Small intestine (tissue), 7 donors: ENCODE measurements around the gene NGEF. TPM values are rescaled to one million over a fixed set of nuclear protein-coding genes. Genes with fewer than 3 reads are reported as not detected.

ENCODE experiments used
- DNase-seq, 2 donors: peaks; one replicate each; pipeline versions ENCODE4 v3.0.0 to v3.0.0-alpha.2; 2013
- FAIRE-seq: peaks from 2 replicates; lab custom pipeline; 2012; peaks lifted over from hg19 to GRCh38; lab: Jason Lieb, UNC
- H3K27ac ChIP-seq, 3 donors: one replicate each; pipeline ENCODE4 v1.5.1; 2013; ENCODE audit warnings: low read length in 2 of 3, mild to moderate bottlenecking in 2 of 3, control low read depth in 1 of 3, inconsistent platforms in 1 of 3, low read depth in 1 of 3, moderate library complexity in 1 of 3
- H3K27me3 ChIP-seq, 3 donors: one replicate each; pipeline ENCODE4 v1.6.1; 2013; ENCODE audit warnings: low read length in 3 of 3, inconsistent platforms in 1 of 3; ENCODE audit not compliant: control insufficient read depth in 3 of 3, insufficient read depth in 3 of 3
- H3K36me3 ChIP-seq, 3 donors: one replicate each; pipeline ENCODE4 v1.6.1; 2013; ENCODE audit warnings: low read length in 3 of 3, inconsistent platforms in 1 of 3, low read depth in 1 of 3, mild to moderate bottlenecking in 1 of 3, moderate library complexity in 1 of 3; ENCODE audit not compliant: control insufficient read depth in 3 of 3, insufficient read depth in 2 of 3
- H3K4me1 ChIP-seq, 3 donors: one replicate each; pipeline ENCODE4 v1.6.1; 2013; ENCODE audit warnings: low read length in 2 of 3, inconsistent platforms in 1 of 3, low read depth in 1 of 3, mild to moderate bottlenecking in 1 of 3, moderate library complexity in 1 of 3; ENCODE audit not compliant: control insufficient read depth in 3 of 3, insufficient read depth in 2 of 3
- H3K4me3 ChIP-seq, 3 donors: one replicate each; pipeline ENCODE4 v1.5.1; 2013; ENCODE audit warnings: low read length in 3 of 3, control low read depth in 1 of 3, inconsistent platforms in 1 of 3, low read depth in 1 of 3, mild to moderate bottlenecking in 1 of 3, moderate library complexity in 1 of 3
- H3K9me3 ChIP-seq, 2 donors: one replicate each; pipeline ENCODE4 v1.6.1; 2013; ENCODE audit warnings: low read depth in 1 of 2, low read length in 1 of 2; ENCODE audit not compliant: control insufficient read depth in 2 of 2, insufficient read depth in 1 of 2
- WGBS, 3 donors: extraction: QIAGEN DNeasy Blood & Tissue Kit; methylation state at CpG; one replicate each; pipeline ENCODE4 v1.1.7; 2013; 5-methylcytosine and 5-hydroxymethylcytosine counted together
- polyA plus RNA-seq, 4 donors: library from polyadenylated mRNA; stranded (reverse) in 3 of 4; unstranded in 1 of 4; fragments of 200-250 nt in 3 of 4; fragments of 120-200 nt in 1 of 4; gene quantifications; one replicate each; pipeline versions ENCODE4 v1.2.1 to v1.2.3, GENCODE V29; 2013
- donor health status: healthy with polysubstance abuse.
- donor health status: control.
- donor health status: control.
- donor health status: Bipolar disorder and iron deficiency.
- donor health status: healthy.

NGEF gene
- polyA plus RNA-seq, 4 donors = 10.2 to 73.4 (median 31.4) TPM

DNA sequence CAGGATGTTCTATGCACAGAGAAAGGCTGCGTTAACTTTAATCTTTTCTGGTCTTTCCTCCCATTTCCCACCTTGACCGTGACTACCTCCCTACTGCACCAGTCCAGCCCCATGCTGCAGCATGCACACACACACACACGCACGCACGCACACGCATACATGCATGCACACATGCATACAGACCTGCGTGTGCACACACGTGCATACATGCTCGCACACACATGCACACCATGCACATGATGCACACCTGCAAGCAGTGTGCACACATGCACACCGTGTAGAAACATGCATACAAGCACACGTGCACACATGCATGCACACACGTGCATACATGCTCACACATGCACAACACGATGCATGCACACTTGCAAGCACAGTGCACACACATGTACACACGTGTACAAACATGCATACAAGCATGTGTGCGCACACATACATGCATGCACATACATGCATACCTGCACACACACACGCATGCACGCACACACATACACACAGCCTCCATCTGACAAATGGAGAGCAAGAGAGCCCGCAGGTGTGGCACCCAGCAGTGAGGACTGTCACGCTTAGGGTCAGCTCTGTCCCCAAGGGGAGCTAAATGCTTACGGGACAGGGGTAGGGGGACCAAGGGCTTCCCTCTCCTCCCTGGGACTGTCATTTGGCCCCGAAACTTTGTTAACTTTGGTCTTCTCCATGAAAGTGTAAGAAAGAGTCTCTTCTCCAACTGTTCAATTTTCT lies 124.8 kb downstream of the NGEF start:
- FAIRE-seq = no peak

DNA sequence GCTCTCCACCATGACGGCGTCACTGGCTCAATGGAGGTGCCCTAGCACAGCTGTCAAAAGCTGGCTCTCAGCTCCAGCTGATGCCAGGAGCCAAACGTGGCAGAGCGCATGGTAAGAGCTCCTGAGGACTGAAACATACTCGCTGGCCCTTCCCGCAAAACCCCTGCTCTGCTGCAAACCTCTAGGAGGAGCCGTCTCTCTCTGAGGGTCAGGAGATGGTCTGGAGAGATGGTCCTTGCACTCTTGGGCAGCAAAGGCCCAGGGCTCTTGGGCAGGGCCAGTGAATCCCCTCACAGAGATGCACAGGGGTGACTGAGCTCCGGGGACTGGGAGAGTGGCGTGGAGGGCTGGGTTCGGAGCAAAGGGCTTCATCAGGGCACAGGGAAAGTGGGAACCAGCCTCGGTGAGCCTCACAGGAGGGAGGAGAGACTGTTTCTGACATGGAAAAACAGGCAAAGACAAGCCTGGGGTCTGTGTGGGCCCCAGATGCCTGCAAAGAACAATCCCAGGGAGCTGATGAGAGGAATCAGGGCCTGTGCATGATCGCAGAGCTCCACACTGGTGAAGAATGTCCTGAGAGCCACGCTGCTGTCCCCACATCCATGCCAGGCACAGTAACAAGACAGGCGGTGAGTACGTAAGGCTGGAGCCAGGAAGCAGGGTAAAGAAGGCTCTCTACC lies 125.7 kb downstream of the NGEF start:
- DNase-seq (no peak), FAIRE-seq (no peak)
- Histone ChIP-seq H3K9me3 (no peaks in the 10 kb centered on the region), H3K36me3 (peaks cover 0 to 60% (median 24%) of the 10 kb centered on the region in 3 donors), H3K27ac (no peak overlapping the region), H3K4me3 (no peak overlapping the region), H3K4me1 (no peaks in the 10 kb centered on the region), H3K27me3 (no peaks in the 10 kb centered on the region)
- WGBS, 3 donors = 78 to 89% (median 87%) methylated on average over 15 of the region's 15 CpGs

More for the DNA sequence above, 124.8 kb downstream of the NGEF start:
- Histone ChIP-seq H3K4me3 (no peak overlapping the region), H3K9me3 (no peaks in the 10 kb centered on the region), H3K4me1 (no peaks in the 10 kb centered on the region), H3K27ac (no peak overlapping the region), H3K36me3 (peaks cover 0 to 62% (median 24%) of the 10 kb centered on the region in 3 donors), H3K27me3 (no peaks in the 10 kb centered on the region)
- DNase-seq = no peak
- WGBS, 3 donors = 80 to 88% (median 84%) methylated on average over 21 of the region's 21 CpGs

- Histone ChIP-seq H3K9me3 (no peaks in the 10 kb centered on the region), H3K36me3 (peaks cover 0 to 58% (median 27%) of the 10 kb centered on the region in 3 donors), H3K4me1 (no peaks in the 10 kb centered on the region), H3K27me3 (no peaks in the 10 kb centered on the region), H3K27ac (no peak overlapping the region), H3K4me3 (no peak overlapping the region)
- FAIRE-seq = no peak
- WGBS, 3 donors = 82 to 91% (median 84%) methylated on average over 7 of the region's 7 CpGs
- no peak for DNase-seq
Measured at GRCh38 chr2:232886632-232887031, 126.4 kb downstream of the NGEF start.

DNA sequence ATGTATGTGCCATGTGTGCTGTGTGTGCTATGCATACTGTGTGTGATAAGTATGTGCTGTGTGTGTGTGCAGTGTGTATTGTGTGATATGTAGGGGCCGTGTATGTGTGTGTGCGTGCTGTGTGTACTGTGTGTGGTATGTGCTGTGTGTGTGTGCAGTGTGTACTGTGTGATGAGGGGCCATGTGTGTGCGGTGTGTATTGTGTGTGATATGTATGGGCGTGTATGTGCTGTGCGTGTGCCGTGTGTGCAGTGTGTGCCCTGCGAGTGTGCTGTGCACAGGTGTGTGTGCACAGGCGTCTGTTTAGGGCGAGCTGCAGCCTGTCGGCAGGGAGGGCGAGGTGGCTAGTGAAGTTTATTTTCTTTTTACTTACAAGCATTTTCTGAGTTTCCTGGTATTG lies 126.9 kb downstream of the NGEF start:
- Histone ChIP-seq H3K27me3 (no peaks in the 10 kb centered on the region), H3K4me3 (no peak overlapping the region), H3K36me3 (peaks cover 0 to 57% (median 27%) of the 10 kb centered on the region in 3 donors), H3K9me3 (no peaks in the 10 kb centered on the region), H3K4me1 (no peaks in the 10 kb centered on the region), H3K27ac (no peak overlapping the region)
- 84 to 90% (median 89%) methylated on average over 11 of the region's 11 CpGs for WGBS, 3 donors
- FAIRE-seq = no peak
- DNase-seq = no peak

DNA sequence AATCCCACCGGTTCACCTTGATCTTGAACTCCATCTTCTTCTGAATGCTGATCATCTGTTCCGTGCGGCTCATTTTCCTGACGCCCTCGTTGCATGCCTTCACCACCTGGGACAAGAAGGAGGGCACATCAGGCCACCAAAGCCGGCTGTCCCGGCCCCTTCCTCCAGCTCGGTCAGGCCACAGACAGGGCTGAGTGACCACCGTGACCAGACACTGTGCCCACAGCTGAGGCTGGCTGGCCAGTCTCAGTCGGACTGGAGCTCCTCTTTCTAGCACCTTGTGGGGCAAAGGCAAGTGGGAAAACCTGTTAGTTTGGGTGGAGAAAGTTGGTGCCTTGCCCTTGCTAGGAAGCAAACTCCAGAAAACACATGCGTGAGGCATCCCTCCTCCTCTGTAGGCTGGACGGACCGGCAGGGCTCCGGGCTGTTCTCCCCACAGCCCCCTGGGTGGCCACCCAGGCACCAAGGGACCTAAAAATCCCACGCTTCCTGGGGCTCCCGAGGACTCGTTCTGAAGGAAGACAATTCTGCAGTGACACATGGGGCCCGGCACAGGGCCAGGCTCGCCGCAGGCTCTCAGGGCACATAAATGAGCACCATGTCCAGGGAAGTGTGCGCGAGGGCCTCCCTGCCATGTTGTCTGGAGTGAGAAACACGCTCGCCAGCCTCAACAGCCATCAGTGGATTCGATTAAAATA lies 127.6 kb downstream of the NGEF start:
- peaks cover 0 to 64% (median 26%) of the 10 kb centered on the region in 3 donors for H3K36me3 ChIP-seq
- H3K4me1 ChIP-seq = no peaks in the 10 kb centered on the region
- WGBS, 3 donors = 86 to 88% (median 87%) methylated on average over 24 to 25 of the region's 25 CpGs
- no peak overlapping the region for H3K4me3 ChIP-seq
- H3K9me3 ChIP-seq = no peaks in the 10 kb centered on the region
- FAIRE-seq (no peak), DNase-seq (no peak)
- no peaks in the 10 kb centered on the region for H3K27me3 ChIP-seq
- no peak overlapping the region for H3K27ac ChIP-seq

DNA sequence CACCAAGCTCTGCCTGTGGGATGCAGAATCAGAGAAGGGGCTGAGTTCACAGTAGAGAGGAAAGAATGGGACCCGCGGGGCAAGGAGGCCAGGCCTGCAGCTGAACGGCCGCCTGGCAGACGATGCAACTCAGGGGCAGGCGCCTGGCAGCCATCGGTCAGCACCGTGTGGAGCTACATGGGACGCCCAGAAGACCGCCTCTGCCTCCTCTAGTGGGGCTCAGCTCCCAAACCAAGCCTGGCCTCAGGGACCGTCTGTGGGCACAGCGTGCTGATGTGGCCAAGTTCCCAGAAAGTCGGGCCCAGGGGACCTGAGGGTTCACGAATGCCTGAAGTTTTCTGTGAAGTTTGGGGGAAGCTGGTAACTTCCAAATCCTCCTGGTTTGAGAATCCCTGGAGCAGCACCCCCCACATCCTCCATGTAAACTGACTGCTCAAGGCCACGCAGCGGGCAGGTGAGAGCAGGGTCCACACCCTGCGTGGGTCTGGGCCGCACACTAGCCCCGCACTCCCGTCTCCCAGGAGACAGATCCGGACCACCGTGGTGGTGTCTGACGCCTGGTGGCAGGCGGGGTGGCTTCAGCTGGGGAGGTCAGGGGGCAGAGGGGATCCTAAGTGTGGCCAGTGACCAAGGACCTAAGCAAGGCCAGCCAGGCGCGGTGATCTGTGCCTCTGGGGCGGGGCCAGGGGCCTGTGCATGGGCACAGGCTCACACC lies 128.3 kb downstream of the NGEF start:
- no peak for DNase-seq
- Histone ChIP-seq H3K27me3 (no peaks in the 10 kb centered on the region), H3K4me3 (no peak overlapping the region), H3K4me1 (no peaks in the 10 kb centered on the region), H3K27ac (no peak overlapping the region), H3K36me3 (peaks cover 0 to 71% (median 26%) of the 10 kb centered on the region in 3 donors), H3K9me3 (no peaks in the 10 kb centered on the region)
- WGBS, 3 donors = 85 to 92% (median 89%) methylated on average over 27 of the region's 27 CpGs
- FAIRE-seq = no peak

GRCh38 chr2:232884001-232884421 lies 129.0 kb downstream of the NGEF start:
- Histone ChIP-seq H3K27ac (no peak overlapping the region), H3K27me3 (no peaks in the 10 kb centered on the region), H3K9me3 (no peaks in the 10 kb centered on the region), H3K36me3 (peaks cover 0 to 76% (median 26%) of the 10 kb centered on the region in 3 donors), H3K4me3 (no peak overlapping the region), H3K4me1 (no peaks in the 10 kb centered on the region)
- no peak for DNase-seq
- FAIRE-seq = no peak
- 81 to 86% (median 83%) methylated on average over 11 of the region's 11 CpGs for WGBS, 3 donors
